ENCODE results near the gene TMTC3. TPM values are rescaled to one million over a fixed set of nuclear protein-coding genes. Genes with fewer than 3 reads are reported as not detected.

Gene TMTC3
- total and polyA plus RNA-seq, 2 of the 8 experiments (the other 6 are each of a cell fraction or from before 2014, with no cell fraction given): 7.0 to 45.1 TPM

DNA sequence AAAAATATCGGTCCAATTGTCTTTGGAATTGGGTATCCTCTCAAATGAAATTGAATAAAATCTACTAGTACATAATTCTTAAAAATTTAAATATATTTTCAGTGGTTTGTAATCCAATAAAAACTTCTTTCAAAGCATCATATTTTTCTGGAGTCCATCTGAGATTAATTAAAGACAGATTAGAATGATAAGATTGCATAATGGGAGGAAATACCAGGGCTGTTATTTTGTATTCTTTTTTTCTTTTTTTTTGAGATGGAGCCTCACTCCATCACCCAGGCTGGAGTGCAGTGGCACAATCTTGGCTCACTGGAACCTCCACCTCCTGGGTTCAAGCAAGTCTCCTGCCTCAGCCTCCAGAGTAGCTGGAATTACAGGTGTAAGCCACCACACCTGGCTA is 103.8 kb downstream of the TMTC3 start (continued):
- TF ChIP-seq, protein P1, sequence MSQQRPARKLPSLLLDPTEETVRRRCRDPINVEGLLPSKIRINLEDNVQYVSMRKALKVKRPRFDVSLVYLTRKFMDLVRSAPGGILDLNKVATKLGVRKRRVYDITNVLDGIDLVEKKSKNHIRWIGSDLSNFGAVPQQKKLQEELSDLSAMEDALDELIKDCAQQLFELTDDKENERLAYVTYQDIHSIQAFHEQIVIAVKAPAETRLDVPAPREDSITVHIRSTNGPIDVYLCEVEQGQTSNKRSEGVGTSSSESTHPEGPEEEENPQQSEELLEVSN (IDR thresholded peaks at IDR 0.05): no peak
- TF ChIP-seq EP300 (IDR thresholded peaks at IDR 0.05; ENCODE audit: borderline replicate concordance in 1 of 2, low read depth in 2 of 2, low read length in 2 of 2) (no peak), YY1 (IDR thresholded peaks at IDR 0.05; ENCODE audit: low read depth, low read length) (no peak), SAP30 (IDR thresholded peaks at IDR 0.05; ENCODE audit: insufficient read depth, insufficient replicate concordance, low read length) (no peak), ASH2L (IDR thresholded peaks at IDR 0.05; ENCODE audit: low read length) (no peak)

Measured in H1 (cell line).